Heart left ventricle (tissue), 13 donors: ENCODE data around the gene PRMT9.

Source experiments
- CTCF ChIP-seq, 12 donors: fragments of 200-600 bp; sonication (generic) in 4 of 12; IDR thresholded peaks; one replicate each; pipeline versions ENCODE4 v1.5.0 to v1.8.0; 2018 to 2022; ENCODE audit warnings: antibody characterized with exemption in 12 of 12, mild to moderate bottlenecking in 5 of 12
- POLR2A ChIP-seq, 2 donors: fragments of 450-650 bp; IDR thresholded peaks; one replicate each; pipeline ENCODE4 v1.6.1; 2017; ENCODE audit warnings: antibody characterized with exemption in 2 of 2, mild to moderate bottlenecking in 2 of 2, moderate library complexity in 2 of 2
- donor health status: ischemic (EF 13 %, LVEDD 7.1; RV severe dilation, severe dysfunction).
- donor health status: DM: no; HTN: yes; CAD: no.
- donor health status: DM: no; HTN: no; CAD: no.
- donor health status: ischemic (EF 25% LVEDD 6.9; RV normal size, moderate dysfunction).
- donor health status: ischemic (EF 25% LVEDD 5.7; RV mildly dilated, moderate dysfunction).
- donor health status: ischemic (EF 35%, LVEDD 5.7; RV mildly dilated, moderate dysfunction).
- donor health status: nonischemic (EF 11% LVEDD 7.7; RV severe dilation, severe dysfunction).
- donor health status: DM: yes; HTN: yes; CAD: no.
- donor health status: PGD.
- donor health status: ischemic (EF 29% LVEDD 5.4; RV normal size, mild dysfunction).
- donor health status: nonischemic (EF 23%, LVEDD 6.1; RV moderate dilation, normal function).

GRCh38 chr4:147644471-147644870 lies 39.5 kb downstream of the PRMT9 start:
- TF ChIP-seq POLR2A (IDR thresholded peaks at IDR 0.05) = no peak
- TF ChIP-seq CTCF (IDR thresholded peaks at IDR 0.05) = no peak
